OCI-LY7 (cell line): ENCODE results near the gene FMC1. TPM values are rescaled to one million over a fixed set of nuclear protein-coding genes. Genes with fewer than 3 reads are reported as not detected.

ENCODE experiments used
- BruUV-seq: library from RNA; stranded (reverse); fragments of 400-500 nt; replicated peaks from 2 replicates; lab custom pipeline; 2021; lab: Mats Ljungman, UMichigan
- CTCF ChIA-PET: fragments of 300-600 bp; sonication (Branson Sonifier 250); formaldehyde crosslinking; loops from one replicate; lab custom pipeline; 2022; ENCODE audit warnings: antibody characterized with exemption; ENCODE audit not compliant: unreplicated experiment; lab: Charles Lee
- POLR2A ChIA-PET: fragments of 300-600 bp; sonication (Branson Sonifier 250); formaldehyde crosslinking; loops from one replicate; lab custom pipeline; 2022; ENCODE audit warnings: antibody characterized with exemption; lab: Charles Lee
- DNase-seq: peaks from one replicate; pipeline ENCODE4 v3.0.0-alpha.2; 2015; ENCODE audit warnings: low spot score
- H2AFZ ChIP-seq: fragments of 200-600 bp; sonication (generic), shearing (Covaris generic); 2 replicates; pipeline ENCODE4 v1.6.1; 2014; ENCODE audit warnings: mild to moderate bottlenecking, antibody characterized with exemption, low read length, moderate library complexity
- H3K27ac ChIP-seq: fragments of 200-600 bp; sonication (generic); 2 replicates; pipeline ENCODE4 v1.5.1; 2014; ENCODE audit warnings: mixed run types, low read depth, mild to moderate bottlenecking, moderate library complexity, low read length, inconsistent platforms; ENCODE audit not compliant: poor library complexity, severe bottlenecking
- H3K36me3 ChIP-seq: fragments of 200-600 bp; sonication (generic); 2 replicates; pipeline ENCODE4 v1.6.1; 2014; ENCODE audit warnings: mild to moderate bottlenecking, antibody characterized with exemption, low read length, moderate library complexity, mixed read lengths; ENCODE audit not compliant: insufficient read depth
- H3K4me1 ChIP-seq: fragments of 200-600 bp; sonication (generic); 2 replicates; pipeline ENCODE4 v1.5.1; 2014; ENCODE audit warnings: mild to moderate bottlenecking, low read length; ENCODE audit not compliant: insufficient read depth, poor library complexity, severe bottlenecking
- H3K4me2 ChIP-seq: fragments of 200-600 bp; sonication (generic); 2 replicates; pipeline ENCODE4 v1.6.1; 2014; ENCODE audit warnings: mild to moderate bottlenecking, low read length
- H3K4me3 ChIP-seq: fragments of 200-600 bp; sonication (generic); 2 replicates; pipeline ENCODE4 v1.5.1; 2014; ENCODE audit warnings: mild to moderate bottlenecking, low read depth, low read length; ENCODE audit not compliant: poor library complexity, severe bottlenecking
- H3K79me2 ChIP-seq: fragments of 200-600 bp; sonication (generic); 2 replicates; pipeline ENCODE4 v1.6.1; 2016; ENCODE audit warnings: low read depth, mild to moderate bottlenecking, low read length, moderate library complexity, mixed read lengths; ENCODE audit not compliant: insufficient read depth
- H3K9me2 ChIP-seq: fragments of 200-600 bp; sonication (generic); 2 replicates; pipeline ENCODE4 v1.6.1; 2016; ENCODE audit warnings: mild to moderate bottlenecking, low read length, mixed read lengths; ENCODE audit not compliant: insufficient read depth
- H3K9me3 ChIP-seq: fragments of 200-600 bp; sonication (generic); 2 replicates; pipeline ENCODE4 v1.6.1; 2014; ENCODE audit warnings: mild to moderate bottlenecking, mixed run types, low read length, mixed read lengths
- H4K20me1 ChIP-seq: fragments of 200-600 bp; sonication (generic); 2 replicates; pipeline ENCODE4 v1.6.1; 2014; ENCODE audit warnings: mild to moderate bottlenecking, antibody characterized with exemption, low read length, moderate library complexity, mixed read lengths; ENCODE audit not compliant: insufficient read depth
- CTCF ChIP-seq: fragments of 200-600 bp; sonication (generic); conservative IDR thresholded peaks from 2 replicates; pipeline ENCODE4 v1.5.1; 2014; ENCODE audit warnings: mild to moderate bottlenecking, antibody characterized with exemption, low read length, moderate library complexity, mixed read lengths
- EZH2phosphoT487 ChIP-seq: fragments of 200-600 bp; sonication (generic); IDR thresholded peaks from 2 replicates; pipeline ENCODE4 v1.6.1; 2018; ENCODE audit warnings: low read depth, borderline replicate concordance, mild to moderate bottlenecking, mixed run types, antibody characterized with exemption, low read length, moderate library complexity, mixed read lengths
- intact Hi-C: fragments of 100-400 bp; cut with micrococcal nuclease; formaldehyde crosslinking; loops from one replicate; pipeline ENCODE4 v1.10.0; 2022; ENCODE audit not compliant: unreplicated experiment
- total RNA-seq, 2 experiments: library from RNA; depleted of rRNA in 1 of 2; stranded (reverse); fragments of >200 nt in 1 of 2; shearing (Covaris generic) in 1 of 2; gene quantifications; 2 replicates each; pipeline ENCODE4 v1.2.3, GENCODE V29; 2014 to 2022

Gene FMC1
- total RNA-seq, 2 experiments from 2014 or later, result 15.1 to 19.5 TPM

DNA sequence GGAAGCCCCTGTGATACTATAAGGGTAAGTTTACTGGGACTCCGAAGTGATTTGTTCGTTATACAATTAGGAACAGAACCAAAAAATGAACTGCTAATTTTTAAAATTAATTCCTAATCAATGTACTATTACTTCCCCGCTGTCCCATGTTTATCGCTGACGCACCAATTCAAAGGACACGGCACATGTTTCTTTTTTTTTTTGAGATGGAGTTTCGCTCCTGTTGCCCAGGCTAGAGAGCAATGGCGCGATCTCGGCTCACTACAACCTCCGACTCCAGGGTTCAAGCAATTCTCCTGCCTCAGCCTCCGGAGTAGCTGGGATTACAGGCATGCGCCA lies 1.5 kb upstream of the FMC1 start:
- DNase-seq, result no peak
- peak overlapping the region; percentile 91; the same call in 1 of the 2 replicates for H3K4me2 ChIP-seq
- H3K4me3 ChIP-seq, result peak overlapping the region; percentile 90
- H3K4me1 ChIP-seq, result peaks cover 15% of the 10 kb centered on the region
- no peaks in the 10 kb centered on the region for H3K9me2 ChIP-seq
- H2AFZ ChIP-seq, result peak overlapping the region; percentile 83; the same call in 1 of the 2 replicates
- no peaks in the 10 kb centered on the region for H4K20me1 ChIP-seq
- peaks cover 12% of the 10 kb centered on the region; the same call in 1 of the 2 replicates for H3K79me2 ChIP-seq
- intact Hi-C loops, result loop anchor here (1.0 to 5.0 kb wide), 5 partner anchors 20 to 1352 kb away; partner anchors contain the start of genes LUC7L2, UBN2 and ZC3HAV1
- peaks cover 5% of the 10 kb centered on the region; the same call in 1 of the 2 replicates for H3K36me3 ChIP-seq
- no peak for TF ChIP-seq CTCF
- no peak for TF ChIP-seq EZH2phosphoT487
- ChIA-PET POLR2A (interaction anchor here (0.5 to 2.8 kb wide), 4 partner anchors 10 to 878 kb away, joined by 3 to 11 read pairs (median 3); no protein-coding TSS in a partner anchor), CTCF (no interaction called here)
- peaks cover 14% of the 10 kb centered on the region; the same call in 1 of the 2 replicates for H3K9me3 ChIP-seq
- H3K27ac ChIP-seq, result peak overlapping the region; percentile 94
- BruUV-seq, result no TSS peak

- H3K79me2 ChIP-seq, result peaks cover 12% of the 10 kb centered on the region; the same call in 1 of the 2 replicates
- no TSS peak for BruUV-seq
These were observed 915 bp upstream of the FMC1 start for GRCh38 chr7:139340037-139340807.

More at GRCh38 chr7:139340037-139340807, 915 bp upstream of the FMC1 start:
- Histone ChIP-seq H3K27ac (peak overlapping the region; percentile 94), H3K9me2 (no peaks in the 10 kb centered on the region), H3K4me3 (peak overlapping the region; percentile 90), H3K9me3 (peaks cover 14% of the 10 kb centered on the region; the same call in 1 of the 2 replicates), H3K36me3 (peaks cover 5% of the 10 kb centered on the region; the same call in 1 of the 2 replicates), H2AFZ (peak overlapping the region; percentile 90; the same call in 1 of the 2 replicates), H3K4me1 (peaks cover 15% of the 10 kb centered on the region), H3K4me2 (peak overlapping the region; percentile 91), H4K20me1 (no peaks in the 10 kb centered on the region)
- TF ChIP-seq CTCF, result peak; percentile 81
- TF ChIP-seq EZH2phosphoT487, result no peak
- POLR2A ChIA-PET, result interaction anchor here (0.6 to 2.8 kb wide), 3 partner anchors 11 to 76 kb away, joined by 3 to 11 read pairs (median 3); no protein-coding TSS in a partner anchor
- CTCF ChIA-PET, result no interaction called here
- peak; percentile 99 for DNase-seq
- intact Hi-C loops, result loop anchor here (1.0 to 5.0 kb wide), 5 partner anchors 19 to 1353 kb away; partner anchors contain the start of genes LUC7L2, UBN2 and ZC3HAV1
